RPMI7951 (cell line): Measurements from ENCODE around the gene MDH1B. TPM values are rescaled to one million over a fixed set of nuclear protein-coding genes. Genes with fewer than 3 reads are reported as not detected.
"Not testable (repeated sequence)": the region's sequence is repeated elsewhere in the genome, so short reads cannot be mapped to it uniquely, and the experiment has no call there.

Experiments used
- DNase-seq: peaks from one replicate; pipeline ENCODE4 v3.0.0-alpha.2; 2012; ENCODE audit warnings: low read depth
- total RNA-seq: library from RNA; depleted of rRNA; stranded (reverse); fragments of >200 nt; shearing (Covaris generic); gene quantifications from 2 replicates; pipeline ENCODE4 v1.2.3, GENCODE V29; 2014; rRNA removed

Gene MDH1B
- total RNA-seq = 1.2 TPM in 2 replicates

GRCh38 chr2:206765242-206766056 lies at the start of gene MDH1B, which contains the start of gene FASTKD2:
Gene MDH1B, minus strand, starts transcription at chr2:206765328. Its CDS starts 57 bp downstream, at chr2:206765271.
Gene FASTKD2, plus strand, starts transcription at chr2:206765606. Its CDS starts 1,088 bp downstream, at chr2:206766694.
- DNase-seq = peak; percentile 94

- no peak for DNase-seq
Measured at GRCh38 chr2:206814498-206814897, 49.4 kb upstream of the MDH1B start.

- not testable (repeated sequence) for DNase-seq
Measured at GRCh38 chr2:206812471-206812870, 47.3 kb upstream of the MDH1B start.

GRCh38 chr2:206807624-206808023 lies 42.5 kb upstream of the MDH1B start:
- DNase-seq = not testable (repeated sequence)

- DNase-seq = no peak
Measured at GRCh38 chr2:206805887-206806607, 40.9 kb upstream of the MDH1B start.

GRCh38 chr2:206804326-206804725 lies 39.2 kb upstream of the MDH1B start:
- no peak for DNase-seq

GRCh38 chr2:206802654-206803514 lies 37.8 kb upstream of the MDH1B start:
- DNase-seq = no peak

- no peak for DNase-seq
Measured at GRCh38 chr2:206801418-206802189, 36.5 kb upstream of the MDH1B start.

GRCh38 chr2:206800506-206801417 lies 35.6 kb upstream of the MDH1B start:
- DNase-seq = peak; percentile 71

GRCh38 chr2:206799083-206799482 lies 34.0 kb upstream of the MDH1B start:
- DNase-seq = peak; percentile 11

- DNase-seq = no peak
Measured at GRCh38 chr2:206798000-206798399, 32.9 kb upstream of the MDH1B start.

- DNase-seq = no peak
Measured at GRCh38 chr2:206797376-206797775, 32.2 kb upstream of the MDH1B start.

- no peak for DNase-seq
Measured at GRCh38 chr2:206792645-206793044, 27.5 kb upstream of the MDH1B start.

- DNase-seq = no peak
Measured at GRCh38 chr2:206790311-206790935, 25.3 kb upstream of the MDH1B start.

- DNase-seq = no peak
Measured at GRCh38 chr2:206784559-206785353, 19.6 kb upstream of the MDH1B start.

GRCh38 chr2:206783718-206784117 lies 18.6 kb upstream of the MDH1B start:
- peak; percentile 19 for DNase-seq

GRCh38 chr2:206780671-206781070 lies 15.5 kb upstream of the MDH1B start:
- no peak for DNase-seq

GRCh38 chr2:206776432-206776831 lies 11.3 kb upstream of the MDH1B start:
- DNase-seq = no peak

GRCh38 chr2:206774871-206775270 lies 9.7 kb upstream of the MDH1B start:
- DNase-seq = no peak
